SK-N-SH treated with all-trans-retinoic acid at 6 μM for 48 hours (cell line): ENCODE measurements around the gene SOX1.

Source experiments
- ATAC-seq: fragments of 200-7000 bp; cut with Tn5 transposase; 3 replicates; pipeline ENCODE4 v1.9.1; 2020; ENCODE audit warnings: mild to moderate bottlenecking, moderate library complexity
- ARNTL ChIP-seq: fragments of 450-650 bp; formaldehyde crosslinking; IDR thresholded peaks from 2 replicates; pipeline ENCODE4 v1.5.0; 2020; ENCODE audit warnings: low read depth, mild to moderate bottlenecking, moderate library complexity, borderline replicate concordance
- BACH2 ChIP-seq: fragments of 250-450 bp; sonication (Bioruptor Pico); IDR thresholded peaks from 2 replicates; pipeline ENCODE4 v1.9.0; 2021; ENCODE audit warnings: mild to moderate bottlenecking, borderline replicate concordance
- CREB5 ChIP-seq: fragments of 250-450 bp; sonication (Bioruptor Pico); IDR thresholded peaks from 2 replicates; pipeline ENCODE4 v1.5.1; 2020; ENCODE audit warnings: low read depth, mild to moderate bottlenecking, moderate library complexity
- CSDC2 ChIP-seq: fragments of 250-450 bp; sonication (Bioruptor Pico); IDR thresholded peaks from 2 replicates; pipeline ENCODE4 v1.5.0; 2020; ENCODE audit warnings: mild to moderate bottlenecking, moderate library complexity
- ESRRG ChIP-seq: fragments of 250-450 bp; sonication (Bioruptor Pico); IDR thresholded peaks from 2 replicates; pipeline ENCODE4 v1.6.1; 2021; ENCODE audit warnings: mild to moderate bottlenecking
- ISL1 ChIP-seq: fragments of 250-450 bp; sonication (Bioruptor Pico); IDR thresholded peaks from 2 replicates; pipeline ENCODE4 v2.1.2; 2022; ENCODE audit warnings: mild to moderate bottlenecking, moderate library complexity
- OSR1 ChIP-seq: fragments of 250-450 bp; sonication (Bioruptor Pico); IDR thresholded peaks from 2 replicates; pipeline ENCODE4 v1.8.0; 2022; ENCODE audit warnings: moderate library complexity, mild to moderate bottlenecking, inconsistent platforms
- POU6F1 ChIP-seq: fragments of 250-450 bp; sonication (Bioruptor Pico); IDR thresholded peaks from 2 replicates; pipeline ENCODE4 v1.8.0; 2021; ENCODE audit warnings: low read depth, mild to moderate bottlenecking, moderate library complexity, borderline replicate concordance
- PPARA ChIP-seq: fragments of 250-450 bp; sonication (Bioruptor Pico); IDR thresholded peaks from 2 replicates; pipeline ENCODE4 v1.5.0; 2020; ENCODE audit warnings: mild to moderate bottlenecking, borderline replicate concordance
- RARB ChIP-seq: fragments of 250-450 bp; sonication (Bioruptor Pico); IDR thresholded peaks from 2 replicates; pipeline ENCODE4 v1.8.0; 2021; ENCODE audit warnings: mild to moderate bottlenecking, moderate library complexity
- SNAI2 ChIP-seq: fragments of 250-450 bp; sonication (Bioruptor Pico); IDR thresholded peaks from 2 replicates; pipeline ENCODE4 v1.5.0; 2020; ENCODE audit warnings: mild to moderate bottlenecking, moderate library complexity
- TCF4 ChIP-seq: fragments of 250-450 bp; sonication (Bioruptor Pico); IDR thresholded peaks from 2 replicates; pipeline ENCODE4 v1.8.0; 2021; ENCODE audit warnings: mild to moderate bottlenecking, moderate library complexity, borderline replicate concordance
- TOX ChIP-seq: fragments of 250-450 bp; sonication (Bioruptor Pico); IDR thresholded peaks from 2 replicates; pipeline ENCODE4 v1.8.0; 2021; ENCODE audit warnings: mild to moderate bottlenecking, moderate library complexity, borderline replicate concordance
- TSHZ2 ChIP-seq: fragments of 250-450 bp; sonication (Bioruptor Pico); IDR thresholded peaks from 2 replicates; pipeline ENCODE4 v1.5.0; 2020; ENCODE audit warnings: mild to moderate bottlenecking, moderate library complexity
- ZC3H10 ChIP-seq: fragments of 250-450 bp; sonication (Bioruptor Pico); IDR thresholded peaks from 2 replicates; pipeline ENCODE4 v1.5.1; 2021; ENCODE audit warnings: mild to moderate bottlenecking, moderate library complexity
- ZFP3 ChIP-seq: fragments of 250-450 bp; sonication (Bioruptor Pico); IDR thresholded peaks from 2 replicates; pipeline ENCODE4 v1.5.0; 2020; ENCODE audit warnings: mild to moderate bottlenecking, moderate library complexity
- ZFP30 ChIP-seq: fragments of 450-650 bp; formaldehyde crosslinking; IDR thresholded peaks from 2 replicates; pipeline ENCODE4 v1.5.0; 2022; ENCODE audit warnings: mild to moderate bottlenecking, moderate library complexity
- ZNF565 ChIP-seq: fragments of 450-650 bp; formaldehyde crosslinking; conservative IDR thresholded peaks from 2 replicates; pipeline ENCODE4 v1.5.0; 2020; ENCODE audit warnings: low read depth, mild to moderate bottlenecking, moderate library complexity
- ZNF70 ChIP-seq: fragments of 450-650 bp; formaldehyde crosslinking; IDR thresholded peaks from 2 replicates; pipeline ENCODE4 v1.5.0; 2020; ENCODE audit warnings: mild to moderate bottlenecking, moderate library complexity
- TF ChIP-seq, protein P1 (sequence below): fragments of 250-450 bp; sonication (Bioruptor Pico); IDR thresholded peaks from 2 replicates; pipeline ENCODE4 v1.5.1; 2021; ENCODE audit warnings: mild to moderate bottlenecking, moderate library complexity

Gene SOX1

GRCh38 chr13:112118451-112119064, 51.6 kb downstream of the SOX1 start:
- no peak for ATAC-seq
- no peak for TF ChIP-seq CSDC2 (CRISPR knock-in tag)
- TF ChIP-seq ARNTL (CRISPR knock-in tag), result no peak
- TF ChIP-seq BACH2, result no peak
- TF ChIP-seq ZNF70 (CRISPR knock-in tag), result no peak
- TF ChIP-seq ZNF565 (CRISPR knock-in tag), result no peak
- no peak for TF ChIP-seq OSR1 (CRISPR knock-in tag)
- TF ChIP-seq ZFP30 (CRISPR knock-in tag), result no peak
- no peak for TF ChIP-seq ESRRG
- TF ChIP-seq, protein P1, sequence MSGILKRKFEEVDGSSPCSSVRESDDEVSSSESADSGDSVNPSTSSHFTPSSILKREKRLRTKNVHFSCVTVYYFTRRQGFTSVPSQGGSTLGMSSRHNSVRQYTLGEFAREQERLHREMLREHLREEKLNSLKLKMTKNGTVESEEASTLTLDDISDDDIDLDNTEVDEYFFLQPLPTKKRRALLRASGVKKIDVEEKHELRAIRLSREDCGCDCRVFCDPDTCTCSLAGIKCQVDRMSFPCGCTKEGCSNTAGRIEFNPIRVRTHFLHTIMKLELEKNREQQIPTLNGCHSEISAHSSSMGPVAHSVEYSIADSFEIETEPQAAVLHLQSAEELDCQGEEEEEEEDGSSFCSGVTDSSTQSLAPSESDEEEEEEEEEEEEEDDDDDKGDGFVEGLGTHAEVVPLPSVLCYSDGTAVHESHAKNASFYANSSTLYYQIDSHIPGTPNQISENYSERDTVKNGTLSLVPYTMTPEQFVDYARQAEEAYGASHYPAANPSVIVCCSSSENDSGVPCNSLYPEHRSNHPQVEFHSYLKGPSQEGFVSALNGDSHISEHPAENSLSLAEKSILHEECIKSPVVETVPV (CRISPR knock-in tag), result no peak
- TF ChIP-seq ZC3H10 (CRISPR knock-in tag), result no peak
- no peak for TF ChIP-seq PPARA (CRISPR knock-in tag)
- TF ChIP-seq POU6F1, result no peak
- TF ChIP-seq ISL1 (CRISPR knock-in tag), result no peak
- no peak for TF ChIP-seq RARB (CRISPR knock-in tag)
- no peak for TF ChIP-seq ZFP3 (CRISPR knock-in tag)
- no peak for TF ChIP-seq TSHZ2
- no peak for TF ChIP-seq CREB5 (CRISPR knock-in tag)
- TF ChIP-seq TCF4, result no peak

- TF ChIP-seq SNAI2 (CRISPR knock-in tag) (no peak), OSR1 (CRISPR knock-in tag) (no peak), TCF4 (no peak), ISL1 (CRISPR knock-in tag) (no peak)
- no peak for ATAC-seq
Observed at GRCh38 chr13:112119192-112120030, 52.5 kb downstream of the SOX1 start.

DNA sequence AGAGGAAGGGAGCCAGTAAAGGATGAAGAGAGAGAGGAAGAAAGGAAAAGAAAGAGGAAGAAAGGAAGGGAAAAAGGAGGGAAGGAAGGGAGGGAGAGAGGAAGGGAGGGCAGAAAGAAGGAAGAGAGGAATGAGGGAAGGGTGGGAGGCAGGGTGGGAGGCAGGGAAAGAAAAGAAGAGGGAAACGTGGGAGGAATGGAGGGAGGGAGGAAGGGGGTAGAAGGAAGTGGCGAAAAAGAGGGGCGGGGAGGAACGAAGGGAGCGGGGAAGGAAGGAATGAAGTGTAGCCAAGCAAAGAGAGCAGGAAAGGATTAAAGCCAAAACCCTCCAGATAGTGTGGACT, 53.1 kb downstream of the SOX1 start:
- TF ChIP-seq ISL1 (CRISPR knock-in tag), result no peak
- TF ChIP-seq TOX (CRISPR knock-in tag), result no peak
- ATAC-seq, result no peak
